Cortex of kidney (tissue), 1 donor: ENCODE measurements around the gene STXBP5L.
"Not testable (repeated sequence)": the region's sequence is repeated elsewhere in the genome, so short reads cannot be mapped to it uniquely, and the experiment has no call there.

Source experiments
- DNase-seq: peaks from one replicate; lab custom pipeline; 2025; lab: John Stamatoyannopoulos, UW

Gene STXBP5L

GRCh38 chr3:121231872-121232271 lies 323.9 kb downstream of the STXBP5L start:
- DNase-seq, result no peak

GRCh38 chr3:121232309-121233225 lies 324.6 kb downstream of the STXBP5L start:
- no peak for DNase-seq

GRCh38 chr3:121243208-121243607 lies 335.2 kb downstream of the STXBP5L start:
- no peak for DNase-seq

GRCh38 chr3:121252676-121253075 lies 344.7 kb downstream of the STXBP5L start:
- DNase-seq, result no peak

GRCh38 chr3:121269389-121269788 lies 361.4 kb downstream of the STXBP5L start:
- no peak for DNase-seq

GRCh38 chr3:121274411-121274810 lies 366.4 kb downstream of the STXBP5L start:
- DNase-seq, result no peak

- no peak for DNase-seq
Observed at GRCh38 chr3:121295452-121295851, 387.4 kb downstream of the STXBP5L start.

- DNase-seq, result no peak
Observed at GRCh38 chr3:121295979-121296378, 388.0 kb downstream of the STXBP5L start.

- no peak for DNase-seq
Observed at GRCh38 chr3:121324320-121324719, 416.3 kb downstream of the STXBP5L start.

GRCh38 chr3:121330118-121330517 lies 422.1 kb downstream of the STXBP5L start:
- no peak for DNase-seq

GRCh38 chr3:121330634-121331033 lies 422.6 kb downstream of the STXBP5L start:
- DNase-seq, result no peak

- not testable (repeated sequence) for DNase-seq
Observed at GRCh38 chr3:121355960-121356359, 448.0 kb downstream of the STXBP5L start.

GRCh38 chr3:121362035-121362734 lies 454.2 kb downstream of the STXBP5L start:
- DNase-seq, result no peak

- DNase-seq, result not testable (repeated sequence)
Observed at GRCh38 chr3:121388308-121388707, 480.3 kb downstream of the STXBP5L start.

GRCh38 chr3:121395967-121396366 lies 488.0 kb downstream of the STXBP5L start:
- not testable (repeated sequence) for DNase-seq

GRCh38 chr3:121398051-121398450 lies 490.0 kb downstream of the STXBP5L start:
- DNase-seq, result not testable (repeated sequence)

- DNase-seq, result no peak
Observed at GRCh38 chr3:121399820-121400219, 491.8 kb downstream of the STXBP5L start.

- no peak for DNase-seq
Observed at GRCh38 chr3:121405631-121406030, 497.6 kb downstream of the STXBP5L start.

- no peak for DNase-seq
Observed at GRCh38 chr3:121411523-121411922, 503.5 kb downstream of the STXBP5L start.

GRCh38 chr3:121414924-121415323 lies 506.9 kb downstream of the STXBP5L start:
- DNase-seq, result no peak

- DNase-seq, result no peak
Observed at GRCh38 chr3:121418182-121418581, 510.2 kb downstream of the STXBP5L start.

GRCh38 chr3:121424549-121424948 lies 516.5 kb downstream of the STXBP5L start:
- no peak for DNase-seq

- no peak for DNase-seq
Observed at GRCh38 chr3:121430664-121431215, 522.7 kb downstream of the STXBP5L start.
